Panc1 (cell line): ENCODE measurements around the gene PRKCB.

Experiments
- TF ChIP-seq, protein P1 (sequence below): fragments of 450-650 bp; IDR thresholded peaks from 2 replicates; pipeline ENCODE4 v1.5.1; 2017; ENCODE audit warnings: mild to moderate bottlenecking
- TF ChIP-seq, protein P2 (sequence below), 2 experiments: IDR thresholded peaks; 2 replicates each; pipeline ENCODE4 v1.6.1; 2011 to 2012; ENCODE audit warnings: low read depth in 2 of 2, control low read depth in 1 of 2, low read length in 1 of 2, mild to moderate bottlenecking in 1 of 2, moderate library complexity in 1 of 2; ENCODE audit not compliant: insufficient read depth in 1 of 2

DNA sequence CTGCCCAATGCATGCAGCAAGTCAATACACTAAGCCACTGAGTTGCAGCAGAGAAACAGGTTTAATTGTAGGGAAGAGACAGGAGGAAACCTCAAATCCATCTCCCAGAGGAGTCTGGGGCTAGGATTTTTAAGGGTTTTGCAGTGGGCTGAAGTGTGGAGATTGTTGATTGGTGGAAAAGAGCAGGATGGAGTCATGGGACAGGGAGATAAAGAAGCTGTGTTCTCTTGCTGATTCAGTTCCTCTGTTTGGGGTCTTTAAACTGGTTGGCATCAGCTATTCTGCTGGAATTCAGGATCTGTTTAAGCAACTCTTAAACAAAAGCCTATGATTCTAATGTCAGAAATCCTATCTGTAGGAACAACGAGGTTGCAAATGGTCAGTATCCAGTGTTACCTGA is 239.5 kb downstream of the PRKCB start:
- TF ChIP-seq, protein P1, sequence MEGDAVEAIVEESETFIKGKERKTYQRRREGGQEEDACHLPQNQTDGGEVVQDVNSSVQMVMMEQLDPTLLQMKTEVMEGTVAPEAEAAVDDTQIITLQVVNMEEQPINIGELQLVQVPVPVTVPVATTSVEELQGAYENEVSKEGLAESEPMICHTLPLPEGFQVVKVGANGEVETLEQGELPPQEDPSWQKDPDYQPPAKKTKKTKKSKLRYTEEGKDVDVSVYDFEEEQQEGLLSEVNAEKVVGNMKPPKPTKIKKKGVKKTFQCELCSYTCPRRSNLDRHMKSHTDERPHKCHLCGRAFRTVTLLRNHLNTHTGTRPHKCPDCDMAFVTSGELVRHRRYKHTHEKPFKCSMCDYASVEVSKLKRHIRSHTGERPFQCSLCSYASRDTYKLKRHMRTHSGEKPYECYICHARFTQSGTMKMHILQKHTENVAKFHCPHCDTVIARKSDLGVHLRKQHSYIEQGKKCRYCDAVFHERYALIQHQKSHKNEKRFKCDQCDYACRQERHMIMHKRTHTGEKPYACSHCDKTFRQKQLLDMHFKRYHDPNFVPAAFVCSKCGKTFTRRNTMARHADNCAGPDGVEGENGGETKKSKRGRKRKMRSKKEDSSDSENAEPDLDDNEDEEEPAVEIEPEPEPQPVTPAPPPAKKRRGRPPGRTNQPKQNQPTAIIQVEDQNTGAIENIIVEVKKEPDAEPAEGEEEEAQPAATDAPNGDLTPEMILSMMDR: no peak
- TF ChIP-seq, protein P2, sequence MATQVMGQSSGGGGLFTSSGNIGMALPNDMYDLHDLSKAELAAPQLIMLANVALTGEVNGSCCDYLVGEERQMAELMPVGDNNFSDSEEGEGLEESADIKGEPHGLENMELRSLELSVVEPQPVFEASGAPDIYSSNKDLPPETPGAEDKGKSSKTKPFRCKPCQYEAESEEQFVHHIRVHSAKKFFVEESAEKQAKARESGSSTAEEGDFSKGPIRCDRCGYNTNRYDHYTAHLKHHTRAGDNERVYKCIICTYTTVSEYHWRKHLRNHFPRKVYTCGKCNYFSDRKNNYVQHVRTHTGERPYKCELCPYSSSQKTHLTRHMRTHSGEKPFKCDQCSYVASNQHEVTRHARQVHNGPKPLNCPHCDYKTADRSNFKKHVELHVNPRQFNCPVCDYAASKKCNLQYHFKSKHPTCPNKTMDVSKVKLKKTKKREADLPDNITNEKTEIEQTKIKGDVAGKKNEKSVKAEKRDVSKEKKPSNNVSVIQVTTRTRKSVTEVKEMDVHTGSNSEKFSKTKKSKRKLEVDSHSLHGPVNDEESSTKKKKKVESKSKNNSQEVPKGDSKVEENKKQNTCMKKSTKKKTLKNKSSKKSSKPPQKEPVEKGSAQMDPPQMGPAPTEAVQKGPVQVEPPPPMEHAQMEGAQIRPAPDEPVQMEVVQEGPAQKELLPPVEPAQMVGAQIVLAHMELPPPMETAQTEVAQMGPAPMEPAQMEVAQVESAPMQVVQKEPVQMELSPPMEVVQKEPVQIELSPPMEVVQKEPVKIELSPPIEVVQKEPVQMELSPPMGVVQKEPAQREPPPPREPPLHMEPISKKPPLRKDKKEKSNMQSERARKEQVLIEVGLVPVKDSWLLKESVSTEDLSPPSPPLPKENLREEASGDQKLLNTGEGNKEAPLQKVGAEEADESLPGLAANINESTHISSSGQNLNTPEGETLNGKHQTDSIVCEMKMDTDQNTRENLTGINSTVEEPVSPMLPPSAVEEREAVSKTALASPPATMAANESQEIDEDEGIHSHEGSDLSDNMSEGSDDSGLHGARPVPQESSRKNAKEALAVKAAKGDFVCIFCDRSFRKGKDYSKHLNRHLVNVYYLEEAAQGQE (IDR thresholded peaks at IDR 0.05; ENCODE audit: insufficient read depth in 1 of 2, low read depth in 2 of 2, low read length in 1 of 2): no peak
